Activated T-cell treated with anti-CD3 and anti-CD28 coated beads for 1 hour (primary cell): ENCODE results near the gene CZIB.
"Not testable (repeated sequence)": the region's sequence is repeated elsewhere in the genome, so short reads cannot be mapped to it uniquely, and the experiment has no call there.

Experiments
- DNase-seq: peaks from one replicate; pipeline ENCODE4 v3.0.0-alpha.2; 2020; ENCODE audit warnings: low read depth

CZIB gene

GRCh38 chr1:53188099-53188498 is 32.3 kb downstream of the CZIB start:
- DNase-seq: no peak

GRCh38 chr1:53187401-53187800 is 33.0 kb downstream of the CZIB start:
- DNase-seq: no peak

GRCh38 chr1:53186533-53186932 is 33.9 kb downstream of the CZIB start:
- no peak for DNase-seq

- not testable (repeated sequence) for DNase-seq
Observed at GRCh38 chr1:53185955-53186297, 34.5 kb downstream of the CZIB start.

GRCh38 chr1:53183095-53183990 is 37.1 kb downstream of the CZIB start:
- DNase-seq: no peak

- no peak for DNase-seq
Observed at GRCh38 chr1:53182716-53183094, 37.7 kb downstream of the CZIB start.

- peak; percentile 80 for DNase-seq
Observed at GRCh38 chr1:53182111-53182593, 38.3 kb downstream of the CZIB start.

GRCh38 chr1:53180951-53181350 is 39.5 kb downstream of the CZIB start:
- no peak for DNase-seq

GRCh38 chr1:53180226-53180625 is 40.2 kb downstream of the CZIB start:
- no peak for DNase-seq

GRCh38 chr1:53176452-53177208 is 43.8 kb downstream of the CZIB start:
- no peak for DNase-seq

GRCh38 chr1:53174971-53175913 is 45.2 kb downstream of the CZIB start:
- DNase-seq: no peak

- no peak for DNase-seq
Observed at GRCh38 chr1:53172426-53173128, 47.9 kb downstream of the CZIB start.

GRCh38 chr1:53166912-53167311 is 53.5 kb downstream of the CZIB start:
- DNase-seq: no peak

GRCh38 chr1:53166366-53166765 is 54.1 kb downstream of the CZIB start:
- no peak for DNase-seq

GRCh38 chr1:53165408-53165961 is 54.9 kb downstream of the CZIB start:
- no peak for DNase-seq
